GM23248 (cell line): ENCODE measurements around the gene UBQLN1. TPM values are rescaled to one million over a fixed set of nuclear protein-coding genes. Genes with fewer than 3 reads are reported as not detected.
"Not testable (repeated sequence)": the region's sequence is repeated elsewhere in the genome, so short reads cannot be mapped to it uniquely, and the experiment has no call there.

Experiments used
- DNase-seq: peaks from one replicate; pipeline ENCODE4 v3.0.0-alpha.2; 2015
- H2AFZ ChIP-seq: fragments of 200-600 bp; sonication (generic); 2 replicates; pipeline ENCODE4 v1.6.1; 2016; ENCODE audit warnings: antibody characterized with exemption
- H3F3A ChIP-seq: fragments of 200-600 bp; sonication (generic); 2 replicates; pipeline ENCODE4 v1.6.1; 2016; ENCODE audit warnings: mild to moderate bottlenecking, antibody characterized with exemption, mixed run types; ENCODE audit not compliant: insufficient read depth
- H3K27ac ChIP-seq: fragments of 200-600 bp; sonication (generic); 2 replicates; pipeline ENCODE4 v1.5.1; 2016; ENCODE audit warnings: mild to moderate bottlenecking
- H3K27me3 ChIP-seq: fragments of 200-600 bp; sonication (generic); replicated peaks from 2 replicates; pipeline ENCODE4 v1.6.1; 2016; ENCODE audit warnings: mild to moderate bottlenecking; ENCODE audit not compliant: insufficient read depth
- H3K36me3 ChIP-seq: fragments of 200-600 bp; sonication (generic); 2 replicates; pipeline ENCODE4 v1.6.1; 2016; ENCODE audit warnings: low read depth, mild to moderate bottlenecking
- H3K4me1 ChIP-seq: fragments of 200-600 bp; sonication (generic); 2 replicates; pipeline ENCODE4 v1.6.1; 2016; ENCODE audit warnings: mild to moderate bottlenecking; ENCODE audit not compliant: insufficient read depth
- H3K4me2 ChIP-seq: fragments of 200-600 bp; sonication (generic); one replicate; pipeline ENCODE4 v1.6.1; 2016; ENCODE audit warnings: mild to moderate bottlenecking; ENCODE audit not compliant: unreplicated experiment
- H3K4me3 ChIP-seq: fragments of 200-600 bp; sonication (generic); 2 replicates; pipeline ENCODE4 v1.5.1; 2016; ENCODE audit warnings: mild to moderate bottlenecking
- H3K79me2 ChIP-seq: fragments of 200-600 bp; sonication (generic); 2 replicates; pipeline ENCODE4 v1.6.1; 2016; ENCODE audit warnings: mild to moderate bottlenecking; ENCODE audit not compliant: insufficient read depth
- H3K9ac ChIP-seq: fragments of 200-600 bp; sonication (generic); 2 replicates; pipeline ENCODE4 v1.6.1; 2016; ENCODE audit warnings: mild to moderate bottlenecking
- H3K9me2 ChIP-seq: fragments of 200-600 bp; sonication (generic); 2 replicates; pipeline ENCODE4 v1.6.1; 2016; ENCODE audit warnings: mixed run types, mild to moderate bottlenecking, moderate library complexity; ENCODE audit not compliant: insufficient read depth
- H3K9me3 ChIP-seq: fragments of 200-600 bp; sonication (generic); one replicate; pipeline ENCODE4 v1.6.1; 2017; ENCODE audit warnings: low read depth
- H4K20me1 ChIP-seq: fragments of 200-600 bp; sonication (generic); 2 replicates; pipeline ENCODE4 v1.6.0; 2016; ENCODE audit not compliant: insufficient read depth
- EZH2 ChIP-seq: fragments of 200-600 bp; sonication (generic); IDR thresholded peaks from 2 replicates; pipeline ENCODE4 v1.6.1; 2018; ENCODE audit warnings: antibody characterized with exemption, mild to moderate bottlenecking; ENCODE audit not compliant: insufficient read depth, poor library complexity, severe bottlenecking
- EZH2phosphoT487 ChIP-seq: fragments of 200-600 bp; sonication (generic); IDR thresholded peaks from 2 replicates; pipeline ENCODE4 v1.6.1; 2018; ENCODE audit warnings: antibody characterized with exemption, moderate library complexity, mild to moderate bottlenecking, low read depth; ENCODE audit not compliant: insufficient read depth
- WGBS, 2 experiments: methylation state at CpG; one replicate each; pipeline ENCODE4 v1.1.6; 2015 to 2017; ENCODE audit warnings: low lambda C conversion rate in 2 of 2, low coverage in 1 of 2; ENCODE audit errors: missing lambda C conversion rate in 2 of 2; 5-methylcytosine and 5-hydroxymethylcytosine counted together
- in situ Hi-C: fragments of 300-500 bp; cut with MboI; formaldehyde crosslinking; loops from 2 replicates; pipeline ENCODE4 v1.15.0; 2020
- polyA plus RNA-seq: library from polyadenylated mRNA; unstranded; fragments of >200 nt; fragmentation: Nextera tagmentation; extraction: Ambion mirVana; gene quantifications from 2 replicates; pipeline ENCODE4 v1.2.1, GENCODE V29; 2016
- total RNA-seq: library from RNA; depleted of rRNA; stranded (reverse); fragments of >200 nt; shearing (Covaris generic); gene quantifications from 2 replicates; pipeline ENCODE4 v1.2.3, GENCODE V29; 2014; rRNA removed

The UBQLN1 gene
- total and polyA plus RNA-seq, 2 experiments from 2014 or later: 103 to 107 TPM

DNA sequence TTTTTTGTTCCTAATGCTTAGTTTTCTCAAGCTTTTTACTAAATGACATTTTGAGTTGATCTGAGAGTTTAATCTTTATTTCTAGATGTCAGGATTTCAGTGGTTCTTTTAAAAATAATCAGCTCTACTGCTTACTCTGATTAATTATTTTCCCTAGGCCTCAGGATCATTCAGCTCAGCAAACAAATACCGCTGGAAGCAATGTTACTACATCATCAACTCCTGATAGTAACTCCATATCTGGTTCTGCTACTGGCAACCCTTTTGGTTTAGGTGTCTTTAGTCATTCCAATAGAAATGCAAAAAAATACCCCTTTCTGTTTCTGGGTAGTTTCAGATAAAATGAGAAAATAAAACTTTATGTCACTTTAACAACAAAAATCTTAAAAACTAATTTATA is 90.5 kb downstream of the UBQLN1 start:
- 85 to 100% methylated on average over 1 of the region's 1 CpG for WGBS, 2 experiments
- in situ Hi-C loops: no loop called here

GRCh38 chr9:83613298-83613697 is 94.5 kb downstream of the UBQLN1 start:
- H4K20me1 ChIP-seq, H3K9ac ChIP-seq, H3K9me2 ChIP-seq, H3K79me2 ChIP-seq, H3K4me1 ChIP-seq, H2AFZ ChIP-seq, DNase-seq, H3K4me3 ChIP-seq, H3K27me3 ChIP-seq, H3K27ac ChIP-seq, H3F3A ChIP-seq, H3K9me3 ChIP-seq, in situ Hi-C loops, H3K4me2 ChIP-seq, H3K36me3 ChIP-seq: not testable (repeated sequence)
- whole genome bisulfite sequencing, 2 experiments: 71 to 81% methylated on average over 3 of the region's 3 CpGs

More for the DNA sequence above, 90.5 kb downstream of the UBQLN1 start:
- Histone ChIP-seq H3K4me3 (no peak overlapping the region), H3K27ac (no peak overlapping the region), H3K79me2 (no peaks in the 10 kb centered on the region), H3K9me3 (no peaks in the 10 kb centered on the region), H3K9ac (no peak overlapping the region), H4K20me1 (no peaks in the 10 kb centered on the region), H3K27me3 (no peaks in the 10 kb centered on the region), H3K4me1 (no peaks in the 10 kb centered on the region), H3K36me3 (no peaks in the 10 kb centered on the region), H3K9me2 (no peaks in the 10 kb centered on the region), H3K4me2 (no peak overlapping the region), H3F3A (no peaks in the 10 kb centered on the region), H2AFZ (no peak overlapping the region)
- DNase-seq: no peak
- TF ChIP-seq EZH2 (no peak), EZH2phosphoT487 (no peak)

Other genes starting within 250 kb of the UBQLN1 start
- gene FRMD3, start 169.6 kb downstream of the UBQLN1 start, total RNA-seq: 0.13 and 0.32 TPM in 2 replicates
- gene FRMD3, start 169.6 kb downstream of the UBQLN1 start, polyA plus RNA-seq: 0.28 and 0.66 TPM in 2 replicates
- 1.0 and 1.6 TPM in 2 replicates for gene IDNK, start 84.8 kb downstream of the UBQLN1 start, total RNA-seq
- 4.8 and 5.9 TPM in 2 replicates for gene IDNK, start 84.8 kb downstream of the UBQLN1 start, polyA plus RNA-seq
- gene GKAP1, start 109.8 kb upstream of the UBQLN1 start, total RNA-seq: not detected in 2 replicates
- gene GKAP1, start 109.8 kb upstream of the UBQLN1 start, polyA plus RNA-seq: 0.13 and 0.18 TPM in 2 replicates
- gene KIF27, start 213.5 kb upstream of the UBQLN1 start, total RNA-seq: 2.5 and 3.5 TPM in 2 replicates
- gene KIF27, start 213.5 kb upstream of the UBQLN1 start, polyA plus RNA-seq: 1.6 and 1.8 TPM in 2 replicates